ENCODE measurements around the gene SNX1. TPM values are rescaled to one million over a fixed set of nuclear protein-coding genes. Genes with fewer than 3 reads are reported as not detected.
A peak's percentile ranks its signal among the peaks of the same experiment; 100 is the strongest.

The SNX1 gene
- total RNA-seq, 1 donor from 2014 or later, result 72.2 TPM

DNA sequence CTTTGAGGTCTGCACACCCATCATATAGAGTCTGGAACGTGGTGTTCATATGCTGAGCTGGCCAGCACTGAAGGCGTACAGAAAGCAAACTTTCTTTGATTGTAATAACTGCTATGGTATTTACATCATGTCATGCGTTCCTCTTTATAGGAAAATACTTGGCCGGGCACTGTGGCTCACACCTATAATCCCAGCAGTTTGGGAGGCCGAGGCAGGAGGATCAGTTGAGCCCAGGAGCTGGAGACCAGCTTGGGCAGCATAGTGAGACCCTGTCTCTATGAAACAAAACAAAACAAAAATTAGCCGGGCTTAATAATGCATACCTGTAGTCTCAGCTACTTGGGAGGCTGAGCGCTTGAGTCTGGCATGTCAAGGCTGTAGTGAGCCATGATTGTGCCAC, 52.4 kb downstream of the SNX1 start:
- TF ChIP-seq, protein P1, sequence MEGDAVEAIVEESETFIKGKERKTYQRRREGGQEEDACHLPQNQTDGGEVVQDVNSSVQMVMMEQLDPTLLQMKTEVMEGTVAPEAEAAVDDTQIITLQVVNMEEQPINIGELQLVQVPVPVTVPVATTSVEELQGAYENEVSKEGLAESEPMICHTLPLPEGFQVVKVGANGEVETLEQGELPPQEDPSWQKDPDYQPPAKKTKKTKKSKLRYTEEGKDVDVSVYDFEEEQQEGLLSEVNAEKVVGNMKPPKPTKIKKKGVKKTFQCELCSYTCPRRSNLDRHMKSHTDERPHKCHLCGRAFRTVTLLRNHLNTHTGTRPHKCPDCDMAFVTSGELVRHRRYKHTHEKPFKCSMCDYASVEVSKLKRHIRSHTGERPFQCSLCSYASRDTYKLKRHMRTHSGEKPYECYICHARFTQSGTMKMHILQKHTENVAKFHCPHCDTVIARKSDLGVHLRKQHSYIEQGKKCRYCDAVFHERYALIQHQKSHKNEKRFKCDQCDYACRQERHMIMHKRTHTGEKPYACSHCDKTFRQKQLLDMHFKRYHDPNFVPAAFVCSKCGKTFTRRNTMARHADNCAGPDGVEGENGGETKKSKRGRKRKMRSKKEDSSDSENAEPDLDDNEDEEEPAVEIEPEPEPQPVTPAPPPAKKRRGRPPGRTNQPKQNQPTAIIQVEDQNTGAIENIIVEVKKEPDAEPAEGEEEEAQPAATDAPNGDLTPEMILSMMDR (IDR thresholded peaks at IDR 0.05), result no peak
- no peaks in the 10 kb centered on the region for H3K9me3 Mint-ChIP-seq (ENCODE audit: low read depth)
- no peak overlapping the region for H3K4me3 Mint-ChIP-seq (ENCODE audit: unreplicated experiment)
- no peak overlapping the region for H3K27ac Mint-ChIP-seq (ENCODE audit: unreplicated experiment)
- peaks cover 4% of the 10 kb centered on the region for H3K36me3 Mint-ChIP-seq (ENCODE audit: low read depth)
- no peak for DNase-seq (ENCODE audit: low spot score)
- no peaks in the 10 kb centered on the region for H3K27me3 Mint-ChIP-seq (ENCODE audit: low read depth)
- peaks cover 16% of the 10 kb centered on the region for H3K4me1 Mint-ChIP-seq (ENCODE audit: low read depth)

DNA sequence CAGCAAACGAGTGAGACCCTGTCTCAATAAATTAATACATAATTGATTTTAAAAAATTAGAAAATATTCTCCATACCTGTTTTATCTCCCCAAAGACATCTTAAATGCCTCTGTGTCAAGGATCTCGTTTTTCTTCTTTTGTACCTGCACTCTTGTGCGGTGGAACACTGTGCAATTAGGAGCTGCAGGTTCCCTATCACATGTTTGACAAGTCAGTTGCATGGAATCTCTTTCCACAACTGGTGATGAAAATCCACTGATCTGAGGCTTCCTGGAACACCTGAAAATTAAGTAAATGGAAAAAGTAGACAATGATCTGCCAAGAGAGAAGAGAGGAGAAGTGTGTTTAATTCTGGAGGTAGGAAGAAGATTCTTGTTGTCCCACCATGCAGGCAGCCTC, 52.8 kb downstream of the SNX1 start:
- Mint-ChIP-seq H3K9me3 (ENCODE audit: low read depth) (no peaks in the 10 kb centered on the region), H3K36me3 (ENCODE audit: low read depth) (peaks cover 4% of the 10 kb centered on the region), H3K4me3 (ENCODE audit: unreplicated experiment) (no peak overlapping the region), H3K27ac (ENCODE audit: unreplicated experiment) (no peak overlapping the region), H3K4me1 (ENCODE audit: low read depth) (peaks cover 19% of the 10 kb centered on the region), H3K27me3 (ENCODE audit: low read depth) (no peaks in the 10 kb centered on the region)
- TF ChIP-seq, protein P1 (IDR thresholded peaks at IDR 0.05), result no peak
- no peak for DNase-seq (ENCODE audit: low spot score)

DNA sequence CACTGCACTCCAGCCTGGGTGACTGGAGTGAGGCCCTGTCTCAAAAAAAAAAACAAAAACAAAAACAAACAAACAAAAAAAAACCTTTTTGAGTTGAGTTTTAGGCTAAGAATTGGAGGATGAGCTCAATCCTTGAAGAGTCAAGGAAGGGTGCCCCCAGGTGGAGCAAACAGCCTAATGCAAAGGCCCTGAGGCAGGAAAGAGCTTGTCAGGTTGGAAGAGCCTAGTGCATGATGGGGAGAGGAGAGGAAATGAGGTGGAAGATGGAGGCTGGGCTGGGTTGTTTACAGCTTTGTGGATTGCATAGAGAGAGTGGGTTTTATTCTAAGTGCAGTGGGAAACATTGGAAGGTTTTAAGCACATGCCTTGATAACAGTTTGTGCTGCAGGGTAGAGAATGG, 53.6 kb downstream of the SNX1 start:
- DNase-seq (ENCODE audit: low spot score), result no peak
- Mint-ChIP-seq H3K36me3 (ENCODE audit: low read depth) (peaks cover 4% of the 10 kb centered on the region), H3K27me3 (ENCODE audit: low read depth) (no peaks in the 10 kb centered on the region), H3K9me3 (ENCODE audit: low read depth) (no peaks in the 10 kb centered on the region), H3K4me1 (ENCODE audit: low read depth) (peaks cover 22% of the 10 kb centered on the region), H3K27ac (ENCODE audit: unreplicated experiment) (no peak overlapping the region), H3K4me3 (ENCODE audit: unreplicated experiment) (no peak overlapping the region)
- TF ChIP-seq, protein P1 (IDR thresholded peaks at IDR 0.05), result no peak

DNA sequence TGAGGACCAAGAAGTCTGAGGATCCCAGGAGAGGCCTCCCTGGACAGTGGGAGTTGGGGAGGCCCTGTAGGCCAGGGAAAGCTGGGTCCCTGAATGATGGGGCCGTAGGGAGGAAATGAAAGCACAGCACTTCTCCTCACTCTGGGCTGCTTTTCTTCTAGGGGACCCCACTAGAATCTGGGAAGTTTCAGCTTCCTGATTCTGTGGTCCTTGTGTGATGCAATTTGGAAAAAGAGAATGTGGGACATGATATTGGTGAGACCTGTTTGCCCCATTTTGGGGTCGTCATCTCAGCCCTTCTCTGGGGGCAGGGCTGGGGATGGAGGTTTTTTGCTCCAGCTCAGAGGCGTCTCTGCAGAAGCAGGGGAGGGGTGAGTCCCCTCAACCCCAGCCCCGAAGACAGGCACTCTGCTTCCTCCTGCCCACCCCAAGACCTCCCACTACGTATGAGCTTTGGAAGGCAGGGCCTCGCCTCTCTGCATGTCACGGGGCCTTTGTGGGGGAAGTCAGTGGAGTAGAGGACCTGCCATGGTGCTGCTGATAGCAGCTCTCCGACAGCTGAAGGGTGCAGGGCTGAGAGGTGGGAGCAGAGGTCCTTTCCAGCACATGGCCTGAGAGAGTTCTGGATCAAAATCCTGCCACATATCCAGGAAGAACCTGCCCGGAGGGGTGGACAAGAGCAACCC, 54.3 kb downstream of the SNX1 start:
- no peak for DNase-seq (ENCODE audit: low spot score)
- no peaks in the 10 kb centered on the region for H3K9me3 Mint-ChIP-seq (ENCODE audit: low read depth)
- H3K27ac Mint-ChIP-seq (ENCODE audit: unreplicated experiment), result no peak overlapping the region
- no peaks in the 10 kb centered on the region for H3K27me3 Mint-ChIP-seq (ENCODE audit: low read depth)
- peaks cover 17% of the 10 kb centered on the region for H3K4me1 Mint-ChIP-seq (ENCODE audit: low read depth)
- H3K36me3 Mint-ChIP-seq (ENCODE audit: low read depth), result peaks cover 2% of the 10 kb centered on the region
- H3K4me3 Mint-ChIP-seq (ENCODE audit: unreplicated experiment), result no peak overlapping the region
- TF ChIP-seq, protein P1 (IDR thresholded peaks at IDR 0.05), result no peak

DNA sequence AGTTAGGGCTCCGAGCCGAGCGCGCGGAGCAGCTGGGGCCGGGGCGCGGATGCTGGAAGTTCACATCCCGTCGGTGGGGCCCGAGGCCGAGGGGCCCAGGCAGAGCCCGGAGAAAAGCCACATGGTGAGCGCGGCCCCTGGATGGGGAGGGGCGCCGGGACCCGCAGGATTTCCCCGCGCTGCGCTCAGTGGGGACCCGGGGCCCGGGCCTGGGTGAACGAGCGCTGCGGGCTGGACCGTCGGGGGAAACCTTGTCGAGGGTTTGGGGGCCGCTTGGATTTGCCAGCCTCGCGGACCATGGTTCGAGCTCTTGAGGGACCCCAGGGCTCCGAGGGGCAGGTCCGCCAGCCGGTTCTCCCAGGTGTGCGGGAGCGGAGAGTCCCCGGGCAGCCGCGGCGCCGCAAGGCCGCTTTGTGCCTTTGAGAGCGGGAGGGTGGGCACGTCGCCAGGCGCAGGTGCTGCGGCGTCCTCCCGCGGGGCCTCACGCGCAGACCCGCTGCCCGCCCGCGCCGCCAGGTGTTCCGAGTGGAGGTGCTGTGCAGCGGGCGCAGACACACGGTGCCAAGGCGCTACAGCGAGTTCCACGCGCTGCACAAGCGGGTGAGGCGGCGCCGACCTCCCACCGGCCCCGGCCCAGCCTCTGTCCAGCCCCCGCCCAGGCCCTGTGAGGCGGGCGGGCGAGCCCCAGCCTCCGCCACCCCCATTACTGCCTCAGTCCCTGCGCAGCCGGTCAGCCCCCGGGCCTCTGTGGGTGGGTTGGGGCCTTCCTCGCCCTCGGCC, 56.1 kb downstream of the SNX1 start, which contains the start of gene SNX22:
Gene SNX22, plus strand, starts transcription at position 5 of the 780 bp plus-strand sequence. Its CDS starts 45 bp downstream, at position 50.
- DNase-seq (ENCODE audit: low spot score), result no peak
- Mint-ChIP-seq H3K4me3 (ENCODE audit: unreplicated experiment) (peak within 1 kb of the TSS; percentile 61), H3K4me1 (ENCODE audit: low read depth) (peaks cover 13% of the 10 kb centered on the region), H3K9me3 (ENCODE audit: low read depth) (no peaks in the 10 kb centered on the region), H3K27me3 (ENCODE audit: low read depth) (no peaks in the 10 kb centered on the region), H3K36me3 (ENCODE audit: low read depth) (peaks cover 11% of the 10 kb centered on the region), H3K27ac (ENCODE audit: unreplicated experiment) (no peak within 1 kb of the TSS)
- TF ChIP-seq, protein P1 (IDR thresholded peaks at IDR 0.05), result no peak

All from chondrocyte (in vitro differentiated cells).